HG03095 (cell line): Measurements from ENCODE around the gene CAMK1D.

Experiments
- ATAC-seq: cut with Tn5 transposase; IDR thresholded peaks from one replicate; pipeline ENCODE4 v1.9.1; 2021; ENCODE audit warnings: moderate library complexity; ENCODE audit not compliant: unreplicated experiment

CAMK1D gene

GRCh38 chr10:12615296-12616220 lies 266.2 kb downstream of the CAMK1D start:
- ATAC-seq, result no peak

GRCh38 chr10:12617191-12618175 lies 268.1 kb downstream of the CAMK1D start:
- no peak for ATAC-seq

- ATAC-seq, result no peak
These were observed 272.7 kb downstream of the CAMK1D start for GRCh38 chr10:12622016-12622415.

GRCh38 chr10:12622691-12623090 lies 273.3 kb downstream of the CAMK1D start:
- ATAC-seq, result no peak

- no peak for ATAC-seq
These were observed 276.2 kb downstream of the CAMK1D start for GRCh38 chr10:12625393-12626023.

GRCh38 chr10:12628153-12628552 lies 278.8 kb downstream of the CAMK1D start:
- no peak for ATAC-seq

GRCh38 chr10:12628964-12629766 lies 279.8 kb downstream of the CAMK1D start:
- ATAC-seq, result no peak

- ATAC-seq, result no peak
These were observed 280.4 kb downstream of the CAMK1D start for GRCh38 chr10:12629767-12630165.

GRCh38 chr10:12631216-12631615 lies 281.9 kb downstream of the CAMK1D start:
- ATAC-seq, result no peak

GRCh38 chr10:12631787-12632562 lies 282.6 kb downstream of the CAMK1D start:
- ATAC-seq, result no peak

- no peak for ATAC-seq
These were observed 284.7 kb downstream of the CAMK1D start for GRCh38 chr10:12633776-12634620.

- no peak for ATAC-seq
These were observed 285.2 kb downstream of the CAMK1D start for GRCh38 chr10:12634621-12634931.

GRCh38 chr10:12635127-12635541 lies 285.8 kb downstream of the CAMK1D start:
- no peak for ATAC-seq

GRCh38 chr10:12636571-12636970 lies 287.2 kb downstream of the CAMK1D start:
- no peak for ATAC-seq

- ATAC-seq, result no peak
These were observed 288.3 kb downstream of the CAMK1D start for GRCh38 chr10:12637649-12638048.

GRCh38 chr10:12638103-12638502 lies 288.8 kb downstream of the CAMK1D start:
- no peak for ATAC-seq

GRCh38 chr10:12638781-12639180 lies 289.4 kb downstream of the CAMK1D start:
- ATAC-seq, result no peak

GRCh38 chr10:12639996-12640944 lies 290.9 kb downstream of the CAMK1D start:
- no peak for ATAC-seq
